Cortex of kidney (tissue), 1 donor: ENCODE measurements around the gene GPRIN2.
"Not testable (repeated sequence)": the region's sequence is repeated elsewhere in the genome, so short reads cannot be mapped to it uniquely, and the experiment has no call there.

ENCODE experiments used
- DNase-seq: peaks from one replicate; lab custom pipeline; 2025; lab: John Stamatoyannopoulos, UW

The GPRIN2 gene

GRCh38 chr10:46520941-46521340 lies 35.5 kb downstream of the GPRIN2 start:
- no peak for DNase-seq

GRCh38 chr10:46520381-46520780 lies 36.1 kb downstream of the GPRIN2 start:
- DNase-seq: no peak

GRCh38 chr10:46518028-46518725 lies 38.3 kb downstream of the GPRIN2 start:
- DNase-seq: no peak

GRCh38 chr10:46517541-46517940 lies 38.9 kb downstream of the GPRIN2 start:
- no peak for DNase-seq

- no peak for DNase-seq
Measured at GRCh38 chr10:46516660-46517416, 39.6 kb downstream of the GPRIN2 start.

- no peak for DNase-seq
Measured at GRCh38 chr10:46515793-46516192, 40.7 kb downstream of the GPRIN2 start.

GRCh38 chr10:46515366-46515765 lies 41.1 kb downstream of the GPRIN2 start:
- DNase-seq: no peak

- DNase-seq: no peak
Measured at GRCh38 chr10:46514899-46515298, 41.6 kb downstream of the GPRIN2 start.

GRCh38 chr10:46514431-46514861 lies 42.0 kb downstream of the GPRIN2 start:
- DNase-seq: no peak

- DNase-seq: not testable (repeated sequence)
Measured at GRCh38 chr10:46513333-46513732, 43.1 kb downstream of the GPRIN2 start.

- DNase-seq: not testable (repeated sequence)
Measured at GRCh38 chr10:46512725-46513124, 43.7 kb downstream of the GPRIN2 start.

GRCh38 chr10:46512002-46512401 lies 44.5 kb downstream of the GPRIN2 start:
- not testable (repeated sequence) for DNase-seq
